Neuronal stem cell (in vitro differentiated cells): Measurements from ENCODE around the gene TMUB2.

Experiments used
- DNase-seq: peaks from one replicate; pipeline ENCODE4 v3.0.0-alpha.2; 2013; ENCODE audit warnings: low spot score
- H2AFZ ChIP-seq: one replicate; pipeline ENCODE4 v1.6.1; 2013; ENCODE audit warnings: mild to moderate bottlenecking, low read length, inconsistent platforms
- H2AK5ac ChIP-seq: 2 replicates; pipeline ENCODE4 v1.6.1; 2013; ENCODE audit warnings: low read depth, mild to moderate bottlenecking, inconsistent platforms, low read length, moderate library complexity, mixed read lengths
- H2BK120ac ChIP-seq: 2 replicates; pipeline ENCODE4 v1.6.1; 2013; ENCODE audit warnings: low read depth, mild to moderate bottlenecking, inconsistent platforms, low read length, moderate library complexity, mixed read lengths
- H2BK12ac ChIP-seq: one replicate; pipeline ENCODE4 v1.6.1; 2013; ENCODE audit warnings: low read length, inconsistent platforms
- H2BK15ac ChIP-seq: 2 replicates; pipeline ENCODE4 v1.6.1; 2013; ENCODE audit warnings: mild to moderate bottlenecking, low read length, inconsistent platforms, mixed read lengths
- H2BK5ac ChIP-seq: one replicate; pipeline ENCODE4 v1.6.1; 2013; ENCODE audit warnings: inconsistent platforms, mild to moderate bottlenecking, low read length, moderate library complexity
- H3K14ac ChIP-seq: one replicate; pipeline ENCODE4 v1.6.1; 2013; ENCODE audit warnings: low read length, inconsistent platforms
- H3K18ac ChIP-seq: 2 replicates; pipeline ENCODE4 v1.6.1; 2013; ENCODE audit warnings: low read length, inconsistent platforms
- H3K23ac ChIP-seq: 2 replicates; pipeline ENCODE4 v1.6.1; 2013; ENCODE audit warnings: low read depth, mild to moderate bottlenecking, mixed read lengths, low read length, inconsistent platforms; ENCODE audit not compliant: poor library complexity
- H3K27ac ChIP-seq: replicated peaks from 3 replicates; pipeline ENCODE4 v1.5.1; 2013; ENCODE audit warnings: low read length, inconsistent platforms
- H3K27me3 ChIP-seq, 3 experiments: 2 replicates each; pipeline ENCODE4 v1.6.1; 2013; ENCODE audit warnings: low read length in 3 of 3, mild to moderate bottlenecking in 2 of 3, inconsistent platforms in 1 of 3, low read depth in 1 of 3, mixed read lengths in 1 of 3, moderate library complexity in 1 of 3; ENCODE audit not compliant: control insufficient read depth in 3 of 3, insufficient read depth in 3 of 3
- H3K36me3 ChIP-seq, 2 donors: replicated peaks in 1 of 2; 2 replicates each; pipeline ENCODE4 v1.6.1; 2013; ENCODE audit warnings: low read length in 2 of 2; ENCODE audit not compliant: control insufficient read depth in 2 of 2, insufficient read depth in 2 of 2
- H3K4ac ChIP-seq: 2 replicates; pipeline ENCODE4 v1.6.1; 2013; ENCODE audit warnings: inconsistent platforms, mild to moderate bottlenecking, low read length, moderate library complexity
- H3K4me1 ChIP-seq, 2 donors: 1 replicate in 1 of 2; 2 replicates in 1 of 2; pipeline ENCODE4 v1.6.1; 2013; ENCODE audit warnings: low read length in 2 of 2, low read depth in 1 of 2; ENCODE audit not compliant: control insufficient read depth in 2 of 2, insufficient read depth in 1 of 2
- H3K4me2 ChIP-seq: one replicate; pipeline ENCODE4 v1.6.1; 2013; ENCODE audit warnings: mild to moderate bottlenecking, low read length, inconsistent platforms; ENCODE audit not compliant: insufficient read depth, poor library complexity, severe bottlenecking
- H3K4me3 ChIP-seq, 2 donors: 2 replicates each; pipeline ENCODE4 v1.5.1; 2013; ENCODE audit warnings: low read length in 2 of 2, mild to moderate bottlenecking in 2 of 2, inconsistent platforms in 1 of 2, moderate library complexity in 1 of 2
- H3K79me1 ChIP-seq: one replicate; pipeline ENCODE4 v1.6.1; 2013; ENCODE audit warnings: low read depth, mild to moderate bottlenecking, inconsistent platforms, low read length, moderate library complexity
- H3K9ac ChIP-seq: one replicate; pipeline ENCODE4 v1.6.1; 2013; ENCODE audit warnings: mild to moderate bottlenecking, low read depth, low read length, inconsistent platforms; ENCODE audit not compliant: poor library complexity
- H3K9me3 ChIP-seq, 2 donors: replicated peaks in 1 of 2; 2 replicates each; pipeline versions ENCODE3 to v1.6.1; 2013; ENCODE audit warnings: low read length in 2 of 2, mild to moderate bottlenecking in 2 of 2, inconsistent platforms in 1 of 2, low read depth in 1 of 2, mixed read lengths in 1 of 2, moderate library complexity in 1 of 2; ENCODE audit not compliant: control insufficient read depth in 2 of 2, insufficient read depth in 1 of 2
- H4K8ac ChIP-seq: one replicate; pipeline ENCODE4 v1.6.1; 2013; ENCODE audit warnings: low read depth, mild to moderate bottlenecking, inconsistent platforms, low read length, moderate library complexity
- H4K91ac ChIP-seq: one replicate; pipeline ENCODE4 v1.6.1; 2013; ENCODE audit warnings: low read length, low read depth, mild to moderate bottlenecking, inconsistent platforms; ENCODE audit not compliant: poor library complexity
- WGBS, 2 donors: extraction: QIAGEN DNeasy Blood & Tissue Kit; methylation state at CpG; one replicate each; pipeline ENCODE4 v1.1.7; 2013; ENCODE audit warnings: missing lambda C conversion rate in 2 of 2, mixed read lengths in 1 of 2; ENCODE audit not compliant: insufficient read length in 2 of 2, insufficient replicate concordance in 1 of 2; ENCODE audit errors: extremely low coverage in 2 of 2; 5-methylcytosine and 5-hydroxymethylcytosine counted together

TMUB2 gene

DNA sequence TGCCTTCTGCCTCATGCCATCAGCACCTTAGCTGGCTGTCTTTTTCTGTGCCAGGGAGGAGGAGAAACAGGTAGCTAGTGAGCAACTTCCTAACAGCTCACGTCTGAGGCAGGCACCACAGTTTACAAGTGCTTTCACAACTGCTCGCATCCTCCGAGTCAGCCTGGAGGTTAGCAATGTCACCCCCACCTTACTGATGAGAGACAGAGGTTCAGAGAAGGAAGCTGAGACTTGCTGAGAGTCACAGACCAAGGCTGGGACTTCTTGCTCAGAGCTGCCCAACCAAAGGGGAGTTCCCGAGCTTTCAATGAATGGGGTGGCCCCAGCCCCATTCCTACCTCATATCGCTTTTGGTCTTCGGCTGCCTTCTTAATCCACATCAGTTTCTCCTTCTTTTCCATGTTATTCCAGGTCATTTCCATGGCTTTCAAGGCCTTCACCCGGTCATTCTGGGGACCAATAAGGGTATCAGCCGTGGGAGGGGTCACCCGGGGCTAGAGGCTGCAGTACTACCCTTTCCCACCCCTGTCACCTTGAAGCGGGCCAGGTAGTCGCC lies 23.1 kb downstream of the TMUB2 start:
- Histone ChIP-seq H3K23ac (peak overlapping the region; percentile 20), H3K4me3 (no peak overlapping the region), H3K79me1 (peaks cover 8% of the 10 kb centered on the region), H2BK12ac (no peak overlapping the region), H3K9ac (no peak overlapping the region), H2BK15ac (no peak overlapping the region), H3K4ac (no peak overlapping the region), H3K14ac (no peak overlapping the region), H2BK5ac (no peak overlapping the region), H4K91ac (no peak overlapping the region), H3K9me3 (peaks cover 0 to 1% of the 10 kb centered on the region in 2 donors), H2AK5ac (no peak overlapping the region), H3K36me3 (peaks cover 43 to 84% of the 10 kb centered on the region in 2 donors), H2AFZ (no peak overlapping the region), H4K8ac (no peak overlapping the region), H3K18ac (no peak overlapping the region), H3K4me1 (peaks cover 0 to 2% of the 10 kb centered on the region in 2 donors), H3K27me3 (no peaks in the 10 kb centered on the region), H3K4me2 (no peak overlapping the region), H3K27ac (no peak overlapping the region), H2BK120ac (no peak overlapping the region)
- WGBS, 2 donors, result no CpG with 5 or more reads among the region's 11 CpGs
- no peak for DNase-seq

DNA sequence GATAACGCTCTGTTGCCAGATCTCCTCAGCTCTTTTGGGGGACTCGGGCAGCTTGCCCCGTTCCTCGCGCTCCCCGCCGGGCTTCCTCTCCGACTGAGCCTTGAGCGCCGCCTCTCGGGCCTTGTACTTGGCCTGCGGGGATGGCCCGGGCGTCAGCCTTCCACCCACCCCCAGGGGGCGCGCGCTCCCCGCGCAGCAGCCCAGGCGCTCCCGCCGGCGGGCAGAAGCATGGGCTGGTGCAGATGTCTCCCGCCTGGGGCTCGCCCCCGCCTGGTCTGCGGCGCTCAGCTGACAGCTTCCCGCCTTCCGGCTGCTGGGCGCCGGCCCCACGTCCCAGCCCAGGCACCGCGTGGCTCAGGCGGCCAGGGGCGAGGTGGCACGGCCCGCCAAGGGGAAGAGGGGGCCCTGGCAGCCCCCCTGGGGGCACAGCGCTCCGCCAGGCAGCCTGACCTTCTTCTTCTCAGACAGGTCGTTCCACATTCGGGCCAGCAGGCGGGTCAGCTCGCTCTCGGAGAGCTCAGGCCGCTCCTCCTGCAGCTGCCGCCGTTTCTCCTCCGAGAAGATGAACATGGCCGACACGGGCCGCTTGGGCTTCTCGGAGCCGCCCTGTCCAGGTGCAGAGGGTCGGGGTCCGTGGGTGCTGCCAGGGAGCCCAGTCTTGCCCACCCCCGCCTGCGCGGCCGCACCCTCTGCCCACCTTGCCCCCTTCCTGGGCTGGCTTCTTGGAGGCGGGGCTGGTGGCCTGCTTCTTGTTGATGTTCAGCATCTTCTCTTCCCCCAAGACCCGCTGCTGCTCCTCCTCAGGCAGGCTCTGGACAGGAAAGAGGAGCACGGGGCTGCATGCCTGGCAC lies 23.8 kb downstream of the TMUB2 start:
- Histone ChIP-seq H2BK120ac (no peak overlapping the region), H3K14ac (no peak overlapping the region), H4K91ac (no peak overlapping the region), H2BK5ac (peak overlapping the region; percentile 72), H2AK5ac (peak overlapping the region; percentile 74), H3K23ac (peak overlapping the region; percentile 39), H3K9me3 (peaks cover 0 to 1% of the 10 kb centered on the region in 2 donors), H2BK12ac (no peak overlapping the region), H3K4me2 (peak overlapping the region; percentile 39), H3K36me3 (peaks cover 50 to 91% of the 10 kb centered on the region in 2 donors), H3K79me1 (peaks cover 8% of the 10 kb centered on the region), H4K8ac (peak overlapping the region; percentile 32), H3K9ac (peak overlapping the region; percentile 68), H3K4me3 (no peak overlapping the region), H2AFZ (no peak overlapping the region), H3K18ac (no peak overlapping the region), H3K4me1 (peaks cover 0 to 2% of the 10 kb centered on the region in 2 donors), H3K4ac (peak overlapping the region; percentile 71), H3K27ac (no peak overlapping the region), H3K27me3 (no peaks in the 10 kb centered on the region), H2BK15ac (no peak overlapping the region)
- WGBS, 2 donors, result no CpG with 5 or more reads among the region's 64 CpGs
- DNase-seq, result peak; percentile 78

DNA sequence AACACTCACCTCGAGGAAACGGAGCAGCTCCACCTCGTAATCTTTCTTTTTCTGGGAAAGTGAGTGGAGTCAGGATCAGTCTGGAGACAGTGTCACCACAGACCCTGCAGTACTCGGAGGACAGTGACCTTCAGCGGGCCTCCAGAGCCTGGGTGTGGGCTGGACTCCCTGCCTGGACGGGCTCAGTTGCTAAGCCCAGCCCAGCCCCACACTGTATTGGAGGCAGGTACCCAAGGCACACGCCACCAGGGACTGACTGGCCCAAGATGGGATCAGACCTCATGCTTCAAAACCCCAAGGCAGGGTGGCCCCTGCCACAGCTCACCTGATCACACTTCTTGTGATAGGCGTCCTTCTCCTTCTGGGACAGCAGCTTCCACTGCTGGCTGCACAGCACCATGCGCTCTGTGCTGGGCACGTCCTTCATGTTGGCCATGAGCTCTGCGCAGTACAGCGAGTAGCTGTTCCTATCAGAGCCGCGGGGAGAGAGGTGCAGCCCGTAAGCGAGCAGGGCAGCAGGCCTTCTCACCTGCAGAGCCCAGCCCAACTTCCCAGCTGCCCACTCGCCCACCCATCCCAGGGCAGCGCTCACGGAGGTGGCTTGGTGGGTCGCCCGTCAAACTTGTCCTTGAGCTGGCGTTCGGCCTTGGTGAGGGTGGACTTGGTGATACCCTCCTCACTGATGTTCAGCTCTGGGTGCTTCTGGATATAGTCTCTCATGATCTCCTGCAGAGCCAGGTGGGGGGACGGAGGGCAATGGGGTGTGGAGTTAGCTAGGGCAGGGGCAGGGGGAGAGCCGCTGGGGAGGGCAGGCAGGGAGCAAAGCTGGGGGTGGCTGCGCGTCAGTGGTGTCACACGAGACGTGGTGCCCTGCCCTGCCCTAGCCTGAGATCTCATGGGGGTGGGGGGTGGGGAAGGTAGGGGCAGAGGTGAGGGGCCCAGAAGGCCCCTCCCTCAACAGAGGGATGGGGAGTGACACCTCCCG lies 24.8 kb downstream of the TMUB2 start:
- DNase-seq, result no peak
- Histone ChIP-seq H3K9me3 (peaks cover 0 to 1% of the 10 kb centered on the region in 2 donors), H2AFZ (no peak overlapping the region), H3K27me3 (no peaks in the 10 kb centered on the region), H3K36me3 (peaks cover 59 to 96% of the 10 kb centered on the region in 2 donors), H3K4me1 (peaks cover 0 to 2% of the 10 kb centered on the region in 2 donors), H2BK15ac (peak overlapping the region; percentile 56), H3K14ac (peak overlapping the region; percentile 2), H3K18ac (peak overlapping the region; percentile 16), H2AK5ac (peak overlapping the region; percentile 19), H3K4ac (no peak overlapping the region), H3K9ac (peak overlapping the region; percentile 68), H4K91ac (no peak overlapping the region), H3K4me2 (no peak overlapping the region), H4K8ac (no peak overlapping the region), H3K27ac (no peak overlapping the region), H2BK12ac (no peak overlapping the region), H3K79me1 (peaks cover 8% of the 10 kb centered on the region), H2BK120ac (no peak overlapping the region), H2BK5ac (peak overlapping the region; percentile 72), H3K23ac (no peak overlapping the region), H3K4me3 (no peak overlapping the region)
- WGBS, 2 donors, result no CpG with 5 or more reads among the region's 30 CpGs
